Stimulated activated CD4-positive, alpha-beta T cell treated with anti-CD3 and anti-CD28 coated beads, Interleukin-1b, Interleukin-23, amount 100 ng/mL, for 4 hours (primary cell): ENCODE data around the gene TEX48.
A peak's percentile ranks its signal among the peaks of the same experiment; 100 is the strongest.

Experiments used
- DNase-seq, 2 donors: peaks; one replicate each; pipeline ENCODE4 v3.0.0-alpha.2; 2020; ENCODE audit warnings: low read depth in 2 of 2

The TEX48 gene

GRCh38 chr9:114693248-114693855 is 11.4 kb upstream of the TEX48 start:
- DNase-seq = no peak

- DNase-seq = no peak
These were observed 9.9 kb upstream of the TEX48 start for GRCh38 chr9:114691956-114692295.

GRCh38 chr9:114691046-114691955 is 9.3 kb upstream of the TEX48 start:
- peak; percentile 44 to 59 for DNase-seq

- no peak for DNase-seq
These were observed 8.3 kb upstream of the TEX48 start for GRCh38 chr9:114690308-114690707.

- DNase-seq = no peak
These were observed 7.8 kb upstream of the TEX48 start for GRCh38 chr9:114689813-114690212.

GRCh38 chr9:114688909-114689610 is 7.1 kb upstream of the TEX48 start:
- DNase-seq = no peak

GRCh38 chr9:114688379-114688778 is 6.4 kb upstream of the TEX48 start:
- DNase-seq = no peak

GRCh38 chr9:114687034-114687433 is 5.0 kb upstream of the TEX48 start:
- no peak for DNase-seq

- DNase-seq = no peak
These were observed 4.0 kb upstream of the TEX48 start for GRCh38 chr9:114685951-114686350.

GRCh38 chr9:114684036-114684435 is 2.0 kb upstream of the TEX48 start:
- no peak for DNase-seq

GRCh38 chr9:114682846-114683245 is 854 bp upstream of the TEX48 start:
- no peak for DNase-seq

GRCh38 chr9:114680259-114681001 is 1.6 kb downstream of the TEX48 start:
- DNase-seq = no peak

- no peak for DNase-seq
These were observed 3.2 kb downstream of the TEX48 start for GRCh38 chr9:114678795-114679194.

GRCh38 chr9:114678130-114678529 is 3.9 kb downstream of the TEX48 start:
- DNase-seq = no peak

GRCh38 chr9:114677418-114677817 is 4.6 kb downstream of the TEX48 start:
- no peak for DNase-seq

- no peak for DNase-seq
These were observed 5.1 kb downstream of the TEX48 start for GRCh38 chr9:114676901-114677300.

- DNase-seq = no peak
These were observed 7.0 kb downstream of the TEX48 start for GRCh38 chr9:114674798-114675540.

GRCh38 chr9:114674076-114674797 is 7.8 kb downstream of the TEX48 start:
- DNase-seq = no peak

- no peak for DNase-seq
These were observed 10.4 kb downstream of the TEX48 start for GRCh38 chr9:114671605-114672004.

GRCh38 chr9:114669961-114670360 is 12.0 kb downstream of the TEX48 start:
- DNase-seq = no peak

GRCh38 chr9:114668146-114668545 is 13.8 kb downstream of the TEX48 start:
- DNase-seq = no peak
